SU-DHL-6 (cell line): Measurements from ENCODE around the gene CRAMP1.

ENCODE experiments used
- H2AFZ ChIP-seq: fragments of 200-600 bp; sonication (generic); 2 replicates; pipeline ENCODE4 v1.6.1; 2014; ENCODE audit warnings: low read depth, mild to moderate bottlenecking, moderate library complexity, mixed read lengths, antibody characterized with exemption, low read length; ENCODE audit not compliant: severe bottlenecking
- H3F3A ChIP-seq: fragments of 200-600 bp; shearing (Covaris generic); 2 replicates; pipeline ENCODE4 v1.6.0; 2016; ENCODE audit warnings: antibody characterized with exemption, mild to moderate bottlenecking; ENCODE audit not compliant: insufficient read depth
- H3K27ac ChIP-seq: fragments of 200-600 bp; sonication (generic); 2 replicates; pipeline ENCODE4 v1.5.1; 2016; ENCODE audit warnings: low read depth, mild to moderate bottlenecking, low read length, moderate library complexity, mixed read lengths
- H3K27me3 ChIP-seq: fragments of 200-600 bp; sonication (generic), shearing (Covaris generic); 2 replicates; pipeline ENCODE4 v1.6.0; 2014; ENCODE audit warnings: mild to moderate bottlenecking, low read length
- H3K36me3 ChIP-seq: fragments of 200-600 bp; sonication (generic); 2 replicates; pipeline ENCODE4 v1.6.1; 2014; ENCODE audit warnings: mild to moderate bottlenecking, low read length, mixed read lengths
- H3K4me2 ChIP-seq: fragments of 300-600, 200-600 bp; shearing (Covaris generic), sonication (generic); 2 replicates; pipeline ENCODE4 v1.6.0; 2014; ENCODE audit warnings: low read length, low read depth, mild to moderate bottlenecking; ENCODE audit not compliant: poor library complexity, severe bottlenecking
- H3K4me3 ChIP-seq: fragments of 200-600 bp; sonication (generic); 2 replicates; pipeline ENCODE4 v1.5.1; 2014; ENCODE audit warnings: antibody characterized with exemption, low read length, mild to moderate bottlenecking, mixed read lengths; ENCODE audit not compliant: insufficient read depth, poor library complexity, severe bottlenecking
- H3K79me2 ChIP-seq: fragments of 200-600 bp; sonication (generic); 2 replicates; pipeline ENCODE4 v1.6.1; 2014; ENCODE audit warnings: mild to moderate bottlenecking, low read length, moderate library complexity; ENCODE audit not compliant: insufficient read depth
- H3K9ac ChIP-seq: fragments of 200-600 bp; sonication (generic); 2 replicates; pipeline ENCODE4 v1.7.0; 2014; ENCODE audit warnings: mild to moderate bottlenecking, low read length
- H3K9me2 ChIP-seq: fragments of 200-600 bp; sonication (generic); replicated peaks from 2 replicates; pipeline ENCODE4 v1.6.1; 2014; ENCODE audit warnings: low read length; ENCODE audit not compliant: insufficient read depth
- H3K9me3 ChIP-seq: fragments of 200-600 bp; sonication (generic); 2 replicates; pipeline ENCODE4 v1.6.1; 2014; ENCODE audit warnings: low read length, mixed read lengths; ENCODE audit not compliant: insufficient read depth
- H4K20me1 ChIP-seq: fragments of 200-600 bp; sonication (generic); 2 replicates; pipeline ENCODE4 v1.6.1; 2014; ENCODE audit warnings: low read depth, mild to moderate bottlenecking, antibody characterized with exemption, low read length, moderate library complexity, mixed read lengths
- EZH2phosphoT487 ChIP-seq: fragments of 200-600 bp; sonication (generic), shearing (Covaris generic); conservative IDR thresholded peaks from 2 replicates; pipeline ENCODE4 v1.6.1; 2018; ENCODE audit warnings: mild to moderate bottlenecking, antibody characterized with exemption, low read length, moderate library complexity, mixed read lengths
- TF ChIP-seq, protein P1 (sequence below): fragments of 200-600 bp; sonication (generic); IDR thresholded peaks from one replicate; pipeline ENCODE4 v1.5.1; 2017; ENCODE audit warnings: antibody characterized with exemption, mild to moderate bottlenecking, low read length, moderate library complexity; ENCODE audit not compliant: insufficient read depth, poor library complexity, severe bottlenecking

CRAMP1 gene

GRCh38 chr16:1639860-1640259, 27.7 kb downstream of the CRAMP1 start:
- H2AFZ ChIP-seq, result no peak overlapping the region
- no peaks in the 10 kb centered on the region for H4K20me1 ChIP-seq
- no peak overlapping the region for H3K4me2 ChIP-seq
- no peaks in the 10 kb centered on the region; the same call in 1 of the 2 replicates for H3K79me2 ChIP-seq
- no peaks in the 10 kb centered on the region for H3K9me3 ChIP-seq
- H3K36me3 ChIP-seq, result no peaks in the 10 kb centered on the region
- H3K27ac ChIP-seq, result no peak overlapping the region
- TF ChIP-seq, protein P1, sequence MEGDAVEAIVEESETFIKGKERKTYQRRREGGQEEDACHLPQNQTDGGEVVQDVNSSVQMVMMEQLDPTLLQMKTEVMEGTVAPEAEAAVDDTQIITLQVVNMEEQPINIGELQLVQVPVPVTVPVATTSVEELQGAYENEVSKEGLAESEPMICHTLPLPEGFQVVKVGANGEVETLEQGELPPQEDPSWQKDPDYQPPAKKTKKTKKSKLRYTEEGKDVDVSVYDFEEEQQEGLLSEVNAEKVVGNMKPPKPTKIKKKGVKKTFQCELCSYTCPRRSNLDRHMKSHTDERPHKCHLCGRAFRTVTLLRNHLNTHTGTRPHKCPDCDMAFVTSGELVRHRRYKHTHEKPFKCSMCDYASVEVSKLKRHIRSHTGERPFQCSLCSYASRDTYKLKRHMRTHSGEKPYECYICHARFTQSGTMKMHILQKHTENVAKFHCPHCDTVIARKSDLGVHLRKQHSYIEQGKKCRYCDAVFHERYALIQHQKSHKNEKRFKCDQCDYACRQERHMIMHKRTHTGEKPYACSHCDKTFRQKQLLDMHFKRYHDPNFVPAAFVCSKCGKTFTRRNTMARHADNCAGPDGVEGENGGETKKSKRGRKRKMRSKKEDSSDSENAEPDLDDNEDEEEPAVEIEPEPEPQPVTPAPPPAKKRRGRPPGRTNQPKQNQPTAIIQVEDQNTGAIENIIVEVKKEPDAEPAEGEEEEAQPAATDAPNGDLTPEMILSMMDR, result no peak
- no peak for TF ChIP-seq EZH2phosphoT487
- no peaks in the 10 kb centered on the region for H3K9me2 ChIP-seq
- H3K9ac ChIP-seq, result no peak overlapping the region
- H3F3A ChIP-seq, result no peaks in the 10 kb centered on the region
- no peak overlapping the region for H3K4me3 ChIP-seq
- no peaks in the 10 kb centered on the region for H3K27me3 ChIP-seq

DNA sequence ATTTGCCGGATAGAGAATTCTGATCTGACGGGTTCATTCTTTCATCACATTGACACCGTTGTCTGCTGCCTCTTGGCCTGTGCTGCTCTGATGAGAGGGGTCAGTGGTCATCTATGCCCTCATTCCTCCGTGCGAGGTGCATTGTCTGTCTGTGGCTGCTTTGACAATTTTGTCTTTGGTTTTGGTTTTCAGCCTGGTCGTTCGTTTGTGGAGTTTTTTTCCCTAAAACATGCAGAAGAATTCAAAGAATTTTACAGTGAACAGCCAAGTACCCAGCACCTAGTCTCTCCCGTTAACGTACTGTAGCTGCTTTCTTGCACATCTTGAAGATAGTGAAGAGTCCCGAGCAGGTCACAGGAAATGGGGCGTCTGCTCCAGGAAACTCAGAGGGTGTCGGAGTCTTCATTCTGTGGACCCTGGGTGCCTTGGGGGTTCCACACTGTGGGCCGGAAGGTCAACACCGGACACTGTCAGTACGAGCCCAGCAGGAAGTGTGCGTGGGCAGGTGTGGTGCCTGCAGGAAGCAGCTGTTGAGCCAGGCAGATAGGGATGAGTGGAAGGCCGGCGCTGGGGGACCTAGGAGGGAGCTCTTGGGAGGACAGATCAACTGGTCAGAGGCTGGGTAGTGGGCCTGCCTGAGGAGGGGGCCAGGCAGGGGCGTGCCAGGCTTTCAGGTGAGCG, 28.2 kb downstream of the CRAMP1 start:
- H3K9me3 ChIP-seq, result no peaks in the 10 kb centered on the region
- no peaks in the 10 kb centered on the region; the same call in 1 of the 2 replicates for H3K79me2 ChIP-seq
- H3K27ac ChIP-seq, result no peak overlapping the region
- no peaks in the 10 kb centered on the region for H4K20me1 ChIP-seq
- H2AFZ ChIP-seq, result no peak overlapping the region
- no peak overlapping the region for H3K9ac ChIP-seq
- H3K4me2 ChIP-seq, result no peak overlapping the region
- H3F3A ChIP-seq, result no peaks in the 10 kb centered on the region
- H3K9me2 ChIP-seq, result no peaks in the 10 kb centered on the region
- no peaks in the 10 kb centered on the region for H3K27me3 ChIP-seq
- H3K36me3 ChIP-seq, result no peaks in the 10 kb centered on the region
- no peak overlapping the region for H3K4me3 ChIP-seq
- TF ChIP-seq EZH2phosphoT487, result no peak
- TF ChIP-seq, protein P1, result no peak

DNA sequence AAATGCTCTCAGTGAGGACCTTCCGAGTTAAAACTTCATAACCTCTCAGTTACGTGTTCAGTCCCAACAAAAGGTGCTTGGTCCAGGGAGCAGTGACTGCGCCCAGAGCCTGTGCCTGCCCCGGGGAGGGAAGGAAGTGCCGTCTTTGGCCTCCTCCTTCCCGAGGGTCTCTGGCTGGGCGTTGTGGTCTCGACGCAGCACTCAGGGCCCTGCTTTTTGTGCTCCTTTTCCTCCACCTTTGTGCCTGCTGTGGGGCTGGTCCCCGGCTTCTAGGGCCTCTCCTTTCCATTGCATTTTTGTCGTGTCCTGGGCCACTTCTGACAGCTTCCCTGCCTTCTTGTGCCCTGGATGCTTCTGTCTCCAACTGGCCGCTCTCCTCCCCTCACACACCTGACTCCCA, 29.1 kb downstream of the CRAMP1 start:
- H2AFZ ChIP-seq, result no peak overlapping the region
- no peaks in the 10 kb centered on the region for H3K9me3 ChIP-seq
- H3K4me2 ChIP-seq, result no peak overlapping the region
- TF ChIP-seq EZH2phosphoT487, result no peak
- TF ChIP-seq, protein P1, result no peak
- no peaks in the 10 kb centered on the region for H3F3A ChIP-seq
- H3K79me2 ChIP-seq, result no peaks in the 10 kb centered on the region
- no peak overlapping the region for H3K9ac ChIP-seq
- H3K27ac ChIP-seq, result no peak overlapping the region
- H3K36me3 ChIP-seq, result no peaks in the 10 kb centered on the region
- no peaks in the 10 kb centered on the region for H3K27me3 ChIP-seq
- H4K20me1 ChIP-seq, result no peaks in the 10 kb centered on the region
- H3K4me3 ChIP-seq, result no peak overlapping the region
- no peaks in the 10 kb centered on the region for H3K9me2 ChIP-seq
